Measurements from ENCODE around the gene NT5M. TPM values are rescaled to one million over a fixed set of nuclear protein-coding genes. Genes with fewer than 3 reads are reported as not detected.

Gene NT5M
- total RNA-seq, 3 donors from 2014 or later = 1.0 to 4.6 (median 2.9) TPM

GRCh38 chr17:17326275-17326875 lies 23.2 kb downstream of the NT5M start:
- H3K4me3 ChIP-seq = no peak overlapping the region
- no peaks in the 10 kb centered on the region for H3K27me3 ChIP-seq
- DNase-seq (ENCODE audit: low spot score in 2 of 2) = peak in 1 of 2 donors; percentile 10
- no peaks in the 10 kb centered on the region for H3K4me1 ChIP-seq
- H3K36me3 ChIP-seq = no peaks in the 10 kb centered on the region
- TF ChIP-seq POLR2AphosphoS5 (IDR thresholded peaks at IDR 0.05) (no peak), POLR2A (IDR thresholded peaks at IDR 0.05) (no peak)
- TF ChIP-seq, protein P1, sequence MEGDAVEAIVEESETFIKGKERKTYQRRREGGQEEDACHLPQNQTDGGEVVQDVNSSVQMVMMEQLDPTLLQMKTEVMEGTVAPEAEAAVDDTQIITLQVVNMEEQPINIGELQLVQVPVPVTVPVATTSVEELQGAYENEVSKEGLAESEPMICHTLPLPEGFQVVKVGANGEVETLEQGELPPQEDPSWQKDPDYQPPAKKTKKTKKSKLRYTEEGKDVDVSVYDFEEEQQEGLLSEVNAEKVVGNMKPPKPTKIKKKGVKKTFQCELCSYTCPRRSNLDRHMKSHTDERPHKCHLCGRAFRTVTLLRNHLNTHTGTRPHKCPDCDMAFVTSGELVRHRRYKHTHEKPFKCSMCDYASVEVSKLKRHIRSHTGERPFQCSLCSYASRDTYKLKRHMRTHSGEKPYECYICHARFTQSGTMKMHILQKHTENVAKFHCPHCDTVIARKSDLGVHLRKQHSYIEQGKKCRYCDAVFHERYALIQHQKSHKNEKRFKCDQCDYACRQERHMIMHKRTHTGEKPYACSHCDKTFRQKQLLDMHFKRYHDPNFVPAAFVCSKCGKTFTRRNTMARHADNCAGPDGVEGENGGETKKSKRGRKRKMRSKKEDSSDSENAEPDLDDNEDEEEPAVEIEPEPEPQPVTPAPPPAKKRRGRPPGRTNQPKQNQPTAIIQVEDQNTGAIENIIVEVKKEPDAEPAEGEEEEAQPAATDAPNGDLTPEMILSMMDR (IDR thresholded peaks at IDR 0.05) = no peak
- no peak overlapping the region for H3K27ac ChIP-seq
- no peaks in the 10 kb centered on the region for H3K9me3 ChIP-seq
- intact Hi-C loops (cut with DNase I; ENCODE audit: low total_unique reads) = no loop called here

DNA sequence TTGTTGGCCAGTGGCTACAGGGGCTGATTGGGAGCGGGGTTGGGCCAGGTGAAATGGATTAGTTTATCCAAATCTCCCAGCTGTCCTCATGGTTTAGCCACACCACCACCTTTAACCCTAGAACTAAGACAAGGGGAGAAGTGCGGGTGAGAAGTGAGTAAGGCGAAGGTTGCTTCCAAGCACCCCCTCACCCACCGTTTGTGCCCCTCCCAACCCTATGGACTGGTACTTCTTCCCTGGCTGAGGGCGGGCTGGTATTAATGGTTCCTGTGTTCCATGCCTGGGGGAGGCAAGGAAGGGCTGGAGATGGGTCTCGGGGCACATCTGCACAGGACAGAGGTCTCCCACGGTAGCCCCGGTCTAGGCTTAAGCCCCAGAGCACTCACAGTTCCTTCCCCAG lies 25.1 kb downstream of the NT5M start:
- H3K27ac ChIP-seq = no peak overlapping the region
- H3K36me3 ChIP-seq = no peaks in the 10 kb centered on the region
- H3K4me1 ChIP-seq = no peaks in the 10 kb centered on the region
- no peaks in the 10 kb centered on the region for H3K27me3 ChIP-seq
- peak in 1 of 2 donors; percentile 19 for DNase-seq (ENCODE audit: low spot score in 2 of 2)
- intact Hi-C loops (cut with DNase I; ENCODE audit: low total_unique reads) = no loop called here
- no peaks in the 10 kb centered on the region for H3K9me3 ChIP-seq
- TF ChIP-seq POLR2AphosphoS5 (IDR thresholded peaks at IDR 0.05) = no peak
- TF ChIP-seq POLR2A (IDR thresholded peaks at IDR 0.05) = no peak
- TF ChIP-seq, protein P1 (IDR thresholded peaks at IDR 0.05) = no peak
- H3K4me3 ChIP-seq = no peak overlapping the region

DNA sequence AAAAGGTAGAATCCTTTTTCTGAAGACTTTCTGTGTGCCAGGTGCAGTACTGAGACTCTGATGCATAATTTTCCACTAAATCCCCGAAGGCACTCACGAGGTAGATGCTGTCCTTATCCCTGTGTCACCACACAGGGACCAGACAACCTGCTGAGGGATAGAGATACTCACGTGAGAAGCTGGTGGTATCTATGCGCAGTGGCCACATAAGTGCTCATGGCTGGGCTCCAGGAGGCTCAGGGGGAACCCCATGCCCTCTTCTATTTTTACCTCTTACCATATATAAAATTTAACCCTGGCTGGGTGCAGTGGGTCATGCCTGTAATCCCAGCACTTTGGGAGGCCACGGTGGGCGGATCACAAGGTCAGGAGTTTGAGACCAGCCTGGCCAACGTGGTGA lies 38.3 kb downstream of the NT5M start:
- DNase-seq (ENCODE audit: low spot score in 2 of 2) = peak in 1 of 2 donors; percentile 19
- Histone ChIP-seq H3K9me3 (no peaks in the 10 kb centered on the region), H3K4me3 (no peak overlapping the region), H3K27me3 (no peaks in the 10 kb centered on the region), H3K27ac (no peak overlapping the region), H3K36me3 (no peaks in the 10 kb centered on the region), H3K4me1 (no peaks in the 10 kb centered on the region)
- intact Hi-C loops (cut with DNase I; ENCODE audit: low total_unique reads) = no loop called here
- TF ChIP-seq, protein P1 (IDR thresholded peaks at IDR 0.05) = no peak
- TF ChIP-seq POLR2A (IDR thresholded peaks at IDR 0.05) = no peak
- no peak for TF ChIP-seq POLR2AphosphoS5 (IDR thresholded peaks at IDR 0.05)

- Histone ChIP-seq H3K9me3 (no peaks in the 10 kb centered on the region), H3K4me3 (no peak overlapping the region), H3K27me3 (no peaks in the 10 kb centered on the region), H3K36me3 (no peaks in the 10 kb centered on the region), H3K4me1 (no peaks in the 10 kb centered on the region), H3K27ac (no peak overlapping the region)
- TF ChIP-seq, protein P1 (IDR thresholded peaks at IDR 0.05) = no peak
- TF ChIP-seq POLR2AphosphoS5 (IDR thresholded peaks at IDR 0.05) (no peak), POLR2A (IDR thresholded peaks at IDR 0.05) (no peak)
- intact Hi-C loops (cut with DNase I; ENCODE audit: low total_unique reads) = no loop called here
- DNase-seq (ENCODE audit: low spot score in 2 of 2) = peak in 1 of 2 donors; percentile 40
These were observed 39.2 kb downstream of the NT5M start for GRCh38 chr17:17342242-17342945.

DNA sequence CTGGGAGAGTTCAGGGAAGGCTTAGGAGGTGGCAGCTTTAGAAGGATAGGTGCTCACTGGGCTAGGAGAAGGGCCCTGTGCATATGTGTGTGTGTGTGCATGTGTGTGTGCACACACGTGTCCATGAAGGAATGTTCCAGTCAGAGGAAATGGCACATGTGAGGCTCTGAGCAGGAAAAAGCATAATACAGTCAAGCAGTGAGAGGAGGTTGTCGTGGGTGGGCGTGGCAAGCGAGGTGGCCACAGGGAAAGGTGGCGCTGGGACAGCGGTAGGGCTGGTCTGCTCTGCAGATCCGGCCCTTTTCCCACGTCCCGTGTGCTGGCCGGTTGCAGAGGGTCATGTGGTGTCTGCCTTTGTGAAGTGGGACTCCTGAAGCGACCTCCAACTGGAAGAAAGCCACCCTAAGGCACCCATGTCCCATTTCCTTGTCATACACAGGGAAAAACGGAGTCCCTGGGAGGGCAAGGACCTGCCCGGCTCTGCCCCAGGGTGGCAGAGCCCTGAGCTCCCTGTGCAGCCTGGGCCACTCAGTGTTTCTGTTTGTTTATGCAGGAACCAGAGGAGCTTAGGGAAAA lies 40.1 kb downstream of the NT5M start:
- Histone ChIP-seq H3K36me3 (no peaks in the 10 kb centered on the region), H3K27me3 (no peaks in the 10 kb centered on the region), H3K4me1 (no peaks in the 10 kb centered on the region), H3K27ac (no peak overlapping the region), H3K9me3 (no peaks in the 10 kb centered on the region), H3K4me3 (no peak overlapping the region)
- intact Hi-C loops (cut with DNase I; ENCODE audit: low total_unique reads) = no loop called here
- peak in 1 of 2 donors; percentile 19 for DNase-seq (ENCODE audit: low spot score in 2 of 2)
- TF ChIP-seq, protein P1 (IDR thresholded peaks at IDR 0.05) = no peak
- TF ChIP-seq POLR2A (IDR thresholded peaks at IDR 0.05) (no peak), POLR2AphosphoS5 (IDR thresholded peaks at IDR 0.05) (no peak)

Measured in breast epithelium (tissue), 4 donors.